Right ventricle myocardium inferior (tissue), 1 donor: ENCODE results near the gene CRYBG3. TPM values are rescaled to one million over a fixed set of nuclear protein-coding genes. Genes with fewer than 3 reads are reported as not detected.

Source experiments
- ATAC-seq: fragments of 200-7000 bp; cut with Tn5 transposase; one replicate; pipeline ENCODE4 v1.9.1; 2020; ENCODE audit warnings: mild to moderate bottlenecking, moderate library complexity
- DNase-seq: peaks from one replicate; pipeline ENCODE4 v3.0.0; 2021; ENCODE audit errors: missing footprints
- intact Hi-C: fragments of 100-400 bp; cut with DNase I; formaldehyde crosslinking; loops from one replicate; pipeline ENCODE4 v1.11.0; 2022
- total RNA-seq: library from RNA; stranded (reverse); fragmentation: NEBNext Ultra II Directional; extraction: Animal tissue kit (Norgen Biotek cat#: 25700); gene quantifications from one replicate; pipeline ENCODE4 v1.2.1, GENCODE V29; 2021
- donor health status: DM: no; HTN: yes; CAD: no; lungs with severe emphysema.

The CRYBG3 gene
- total RNA-seq, 1 donor from 2014 or later = 23.1 TPM

- no peak for ATAC-seq
- no peak for DNase-seq
- intact Hi-C loops = no loop called here
Observed at GRCh38 chr3:97957617-97958311, 136.0 kb downstream of the CRYBG3 start.

GRCh38 chr3:97958396-97958795 is 136.6 kb downstream of the CRYBG3 start:
- no peak for ATAC-seq
- DNase-seq = no peak
- intact Hi-C loops = no loop called here

- ATAC-seq (no peak), DNase-seq (no peak)
- intact Hi-C loops = no loop called here
Observed at GRCh38 chr3:97958796-97959195, 137.0 kb downstream of the CRYBG3 start.

DNA sequence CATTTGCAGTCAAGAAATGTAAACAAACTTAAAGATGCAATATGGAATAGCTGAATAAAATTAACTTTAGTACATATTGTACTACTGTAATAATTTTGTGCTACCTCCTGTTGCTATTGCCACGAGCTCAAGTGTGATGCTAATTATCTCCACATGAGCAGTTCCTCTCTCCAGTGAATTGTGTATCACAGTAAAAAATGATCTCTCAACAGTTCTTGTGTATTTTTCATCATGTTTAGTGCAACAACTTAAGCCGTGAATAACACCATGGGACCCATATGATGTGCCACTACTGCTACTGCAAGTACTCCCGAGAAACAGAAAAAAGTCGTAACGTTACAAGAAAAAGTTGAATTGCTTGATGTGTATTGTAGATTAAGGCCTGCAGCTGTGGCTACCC is 138.1 kb downstream of the CRYBG3 start:
- ATAC-seq (no peak), DNase-seq (no peak)
- intact Hi-C loops = no loop called here

- intact Hi-C loops = no loop called here
- no peak for ATAC-seq
Observed at GRCh38 chr3:97960551-97960950, 138.7 kb downstream of the CRYBG3 start.

DNA sequence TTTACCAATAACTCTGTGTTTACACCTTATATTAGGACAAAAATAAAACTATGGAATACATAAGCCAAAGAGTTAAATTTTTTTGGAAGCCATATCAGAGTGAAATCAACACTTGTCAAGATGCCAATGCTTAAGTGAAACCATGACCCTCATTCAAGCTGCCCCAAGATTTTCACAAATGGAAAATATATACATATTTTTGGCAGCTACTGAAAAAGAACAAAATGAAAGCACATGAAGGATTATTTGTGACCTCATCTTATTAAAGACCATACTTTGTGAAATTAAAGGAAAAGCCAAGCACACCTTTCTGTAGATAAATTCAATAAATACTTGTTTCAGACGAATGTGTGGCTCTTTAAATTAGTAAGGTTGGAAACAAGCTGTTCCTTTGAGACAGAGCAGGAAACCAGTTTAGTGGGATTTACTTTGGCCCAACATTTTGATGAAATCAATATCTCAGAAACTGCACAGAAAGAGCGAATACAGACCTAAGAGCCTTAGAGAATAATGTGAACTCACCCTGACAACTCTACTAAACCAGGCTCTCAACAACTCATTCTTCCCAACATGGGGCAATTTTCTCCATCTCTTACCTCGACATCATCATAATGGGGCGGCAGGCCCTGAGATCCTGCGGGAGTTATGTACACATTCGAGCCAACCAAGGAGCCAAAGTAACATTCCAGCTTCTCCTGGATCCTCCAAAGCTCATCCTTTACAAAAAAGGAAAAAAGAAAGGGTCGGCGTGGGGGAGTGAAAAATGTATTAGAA is 139.4 kb downstream of the CRYBG3 start:
- ATAC-seq = no peak
- intact Hi-C loops = no loop called here

More at GRCh38 chr3:97960551-97960950, 138.7 kb downstream of the CRYBG3 start:
- no peak for DNase-seq

GRCh38 chr3:97967966-97968365 is 146.2 kb downstream of the CRYBG3 start:
- ATAC-seq (no peak), DNase-seq (no peak)
- intact Hi-C loops = no loop called here

More for the DNA sequence above, 139.4 kb downstream of the CRYBG3 start:
- DNase-seq = no peak

- ATAC-seq = no peak
- no peak for DNase-seq
- intact Hi-C loops = no loop called here
Observed at GRCh38 chr3:97968376-97968775, 146.6 kb downstream of the CRYBG3 start.

GRCh38 chr3:97969541-97969940 is 147.7 kb downstream of the CRYBG3 start:
- intact Hi-C loops = no loop called here
- no peak for DNase-seq
- ATAC-seq = no peak

DNA sequence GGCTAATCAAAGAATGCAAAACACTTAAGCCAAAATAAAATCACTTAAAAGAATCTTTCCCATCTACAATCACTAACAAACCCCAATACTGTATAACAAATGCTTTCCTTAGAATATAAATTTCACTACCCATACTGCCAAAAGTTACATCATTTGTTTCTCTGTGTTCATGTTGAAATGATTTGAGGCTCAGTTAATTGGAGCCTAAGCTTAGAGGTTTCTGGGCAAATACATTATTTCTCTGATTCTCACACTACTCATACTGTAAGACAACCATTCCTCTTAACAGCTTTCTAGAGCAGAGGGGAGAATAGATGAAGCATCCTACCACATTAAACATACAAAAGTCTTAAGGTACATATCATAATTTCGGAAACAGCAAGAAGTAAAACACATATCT is 148.3 kb downstream of the CRYBG3 start:
- DNase-seq (no peak), ATAC-seq (no peak)
- intact Hi-C loops = loop anchor here (5.0 kb wide), 2 partner anchors 47 to 148 kb away; partner anchors contain the start of gene CRYBG3

GRCh38 chr3:97970956-97971620 is 149.3 kb downstream of the CRYBG3 start:
- DNase-seq (no peak), ATAC-seq (no peak)
- intact Hi-C loops = loop anchor here (5.0 kb wide), 2 partner anchors 46 to 149 kb away; partner anchors contain the start of gene CRYBG3

DNA sequence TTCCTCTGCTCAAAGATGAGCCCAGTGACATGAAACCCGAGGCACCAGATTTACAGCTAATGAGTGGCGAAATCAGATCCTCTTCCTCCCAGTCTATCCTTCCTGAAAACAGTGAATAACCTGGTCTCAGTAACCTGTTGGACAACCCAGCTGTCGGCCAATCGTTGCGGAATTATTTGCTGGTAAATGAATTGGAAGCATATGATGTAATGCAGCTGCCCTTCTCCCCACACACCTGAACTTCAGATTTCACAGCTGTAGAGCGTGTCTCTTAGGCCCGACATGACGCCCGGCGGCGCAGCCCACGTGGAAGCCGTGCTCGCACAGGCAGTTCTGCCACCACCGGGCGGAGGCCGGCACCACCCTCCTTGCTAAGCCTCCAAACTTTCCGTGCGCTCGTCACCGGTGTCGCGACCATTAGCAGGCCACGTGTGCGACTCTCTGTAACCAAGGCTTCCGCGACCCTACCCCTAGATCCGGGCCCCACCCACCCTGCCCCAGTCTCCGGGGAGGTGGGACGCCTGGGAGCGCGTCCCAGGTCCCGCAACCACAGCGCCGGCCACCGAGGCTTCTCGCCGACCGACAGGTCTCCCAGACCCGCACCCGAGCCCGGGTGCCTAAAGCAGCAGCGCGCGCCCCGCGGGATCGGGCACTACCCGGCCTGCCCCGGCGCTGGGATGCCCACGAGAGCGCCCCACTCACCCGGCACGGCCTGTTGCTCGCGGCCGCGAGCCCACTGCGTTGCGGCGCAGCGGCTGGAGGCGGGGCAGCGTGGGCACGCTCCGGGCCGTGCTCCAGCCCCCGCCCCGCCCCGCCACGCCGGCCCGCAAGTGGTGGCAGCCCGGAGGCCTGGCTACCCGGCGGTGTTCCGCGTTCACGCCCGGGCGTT is 150.1 kb downstream of the CRYBG3 start, which contains the start of gene RIOX2:
Gene RIOX2 (minus strand): TSS at position 753 of the 889 bp plus-strand sequence. CDS start 4,838 bp downstream, outside the sequence.
- intact Hi-C loops = loop anchor here (5.0 kb wide), 2 partner anchors 45 to 150 kb away; partner anchors contain the start of gene CRYBG3
- ATAC-seq (peak; percentile 97), DNase-seq (peak; percentile 91)

DNA sequence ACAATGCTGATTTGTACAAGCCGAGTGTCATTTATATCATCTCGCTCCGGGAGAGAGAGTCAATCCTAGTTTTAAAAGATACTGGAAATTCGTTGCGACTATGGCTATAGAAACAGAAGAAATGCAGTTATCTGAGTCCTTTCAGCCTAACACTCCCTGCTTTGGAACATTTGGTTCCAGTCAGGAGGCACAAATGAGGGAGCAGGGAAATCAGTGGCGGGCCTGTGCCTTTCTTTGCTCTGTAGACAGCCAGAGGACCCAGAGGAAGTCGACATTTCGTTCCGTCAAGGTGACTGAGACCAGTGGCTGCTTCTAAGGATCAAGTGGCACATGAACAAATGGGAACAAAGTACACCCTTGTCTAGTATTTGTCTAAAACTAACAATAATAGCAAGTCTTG is 151.2 kb downstream of the CRYBG3 start:
- DNase-seq (no peak), ATAC-seq (no peak)
- intact Hi-C loops = loop anchor here (5.0 kb wide), 2 partner anchors 44 to 151 kb away; partner anchors contain the start of gene CRYBG3

GRCh38 chr3:97974996-97975395 is 153.2 kb downstream of the CRYBG3 start:
- ATAC-seq = no peak
- intact Hi-C loops = loop anchor here (5.0 kb wide), 2 partner anchors 42 to 153 kb away; partner anchors contain the start of gene CRYBG3
- no peak for DNase-seq

DNA sequence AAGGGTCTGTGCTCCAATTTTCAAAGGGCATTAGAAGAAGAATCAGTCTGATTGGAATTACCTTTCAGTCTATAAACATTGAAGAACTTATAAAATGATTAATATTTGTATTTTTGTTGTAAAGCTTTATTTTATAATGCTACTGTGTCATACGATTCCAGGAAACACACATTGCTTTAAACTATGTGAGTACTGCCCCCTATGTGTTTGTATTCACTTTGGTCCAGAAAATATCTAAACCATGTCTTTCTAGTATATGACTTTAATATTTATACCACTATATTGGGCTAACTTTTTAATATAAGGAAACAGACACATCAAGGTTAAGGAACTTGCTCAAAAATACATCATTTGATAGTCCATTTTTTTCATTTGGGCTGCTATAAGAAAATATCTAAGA is 153.7 kb downstream of the CRYBG3 start:
- intact Hi-C loops = no loop called here
- ATAC-seq = no peak
- no peak for DNase-seq

DNA sequence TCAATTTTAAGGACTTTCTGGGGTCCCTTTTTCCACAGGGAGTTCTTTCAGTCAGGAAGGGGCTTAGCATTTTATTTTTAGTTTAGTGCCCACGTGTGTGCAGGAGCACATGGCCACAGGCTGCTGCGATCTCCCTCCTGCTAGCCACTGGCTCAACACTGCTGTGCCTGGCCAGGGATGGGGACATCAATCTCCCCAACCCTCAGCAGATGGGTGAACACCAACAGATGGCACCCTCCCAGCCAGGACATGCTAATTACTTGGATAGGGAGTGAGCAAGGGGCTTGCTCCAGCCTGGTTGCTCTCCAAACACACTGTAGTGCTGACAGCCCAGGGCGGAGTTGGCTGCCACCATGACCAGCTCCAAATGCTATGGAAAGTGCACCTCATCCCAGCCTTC is 157.8 kb downstream of the CRYBG3 start:
- peak; percentile 78 for ATAC-seq
- intact Hi-C loops = no loop called here

GRCh38 chr3:97981886-97982285 is 160.1 kb downstream of the CRYBG3 start:
- ATAC-seq (no peak), DNase-seq (no peak)
- intact Hi-C loops = no loop called here

More for the DNA sequence above, 157.8 kb downstream of the CRYBG3 start:
- no peak for DNase-seq

DNA sequence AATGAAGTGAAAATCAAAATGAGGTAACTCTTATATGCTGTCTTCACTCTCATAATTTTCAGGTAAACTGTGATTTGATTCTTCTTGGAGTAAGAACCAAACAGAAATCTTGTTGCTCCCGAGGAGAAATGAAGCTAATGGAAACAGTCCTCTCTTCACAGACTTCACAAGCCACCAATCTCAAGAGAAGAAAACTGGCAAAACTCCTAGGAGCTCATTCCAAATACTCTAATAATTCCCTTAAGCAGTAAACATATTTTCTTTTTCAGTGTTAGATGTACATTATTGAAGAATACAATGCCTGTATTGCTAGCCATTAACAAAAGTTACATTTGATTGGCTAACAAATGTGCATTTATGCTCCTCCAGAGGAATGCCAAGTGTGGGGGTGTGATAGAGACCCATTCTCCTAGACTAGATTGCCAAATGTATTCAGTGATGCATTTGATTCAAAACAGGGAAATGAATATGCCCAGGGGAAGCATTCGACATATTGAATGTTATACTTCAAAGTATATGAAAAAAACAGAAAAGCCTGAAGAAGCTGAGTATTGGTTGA is 162.2 kb downstream of the CRYBG3 start:
- DNase-seq (no peak), ATAC-seq (no peak)
- intact Hi-C loops = no loop called here
